ENCODE data around the gene GLYR1. TPM values are rescaled to one million over a fixed set of nuclear protein-coding genes. Genes with fewer than 3 reads are reported as not detected.

GLYR1 gene
- total and polyA plus RNA-seq, 2 donors (not counting 3 experiments of a cell fraction or from before 2014, with no cell fraction given), result 47.9 to 107 TPM

DNA sequence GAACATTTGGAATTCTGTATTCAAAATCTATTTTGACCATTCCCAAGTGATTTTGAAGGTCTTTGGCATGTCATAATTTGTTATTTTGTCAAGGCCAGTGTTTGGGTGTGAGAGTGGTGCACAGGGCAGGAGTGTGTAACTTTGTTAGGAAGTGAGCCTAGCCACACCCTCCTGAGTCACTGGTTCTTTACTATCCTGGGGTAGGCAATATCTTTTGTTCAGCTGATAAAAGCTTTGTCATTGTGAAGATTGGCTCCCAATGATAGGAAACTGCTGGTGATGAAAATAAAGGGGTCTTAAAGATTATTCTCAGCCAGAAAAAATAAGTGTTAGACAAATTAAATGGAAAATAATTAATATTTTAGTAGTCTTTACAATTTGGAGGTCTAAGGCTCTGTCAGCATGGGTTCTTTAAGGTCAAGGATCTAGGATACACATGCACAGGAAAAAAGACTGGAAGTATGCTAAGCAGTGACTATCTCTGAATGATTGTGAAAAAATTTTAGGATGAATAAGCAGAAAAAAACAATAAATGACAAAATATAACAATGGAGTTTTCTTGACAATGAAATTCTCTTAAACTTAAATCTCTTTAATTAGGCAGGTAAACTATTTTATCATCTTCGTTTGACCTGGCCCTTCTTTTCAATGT is 5.3 kb upstream of the GLYR1 start:
- H3K36me3 ChIP-seq (ENCODE audit: control insufficient read depth in 2 of 2, extremely low read depth in 1 of 2, insufficient read depth in 2 of 2, low read length in 2 of 2), result peaks cover 0 to 14% of the 10 kb centered on the region in 2 experiments
- H3K4me2 ChIP-seq (ENCODE audit: insufficient read depth, low read length), result peak overlapping the region; percentile 75
- peak overlapping the region; percentile 29 for H3K9ac ChIP-seq (replicated peaks; ENCODE audit: extremely low read depth, insufficient read depth, low read length)
- DNase-seq (ENCODE audit: low read depth, low spot score), result peak; percentile 69
- no TSS peak for BruUV-seq (replicated peaks)
- CTCF ChIA-PET, result interaction anchor here (0.6 to 1.2 kb wide), 3 partner anchors 8 to 12 kb away, joined by 3 to 6 read pairs (median 4); no protein-coding TSS in a partner anchor
- intact Hi-C loops (cut with micrococcal nuclease) (no loop called here), dilution Hi-C loops (cut with MboI; ENCODE audit: extremely low pct_ligation_motif_present, low sequenced_read_pairs) (no loop called here)
- H3K9me3 ChIP-seq (replicated peaks; ENCODE audit: control insufficient read depth, insufficient read depth, low read length), result no peaks in the 10 kb centered on the region
- H3K4me3 ChIP-seq (replicated peaks in 1 of 3; ENCODE audit: insufficient read depth in 1 of 3, low read depth in 1 of 3, low read length in 3 of 3), result peak overlapping the region in 1 of 3 experiments; percentile 11
- H3K4me1 ChIP-seq (ENCODE audit: control insufficient read depth, extremely low read depth, insufficient read depth, low read length), result peaks cover 42% of the 10 kb centered on the region
- TF ChIP-seq FOS (IDR thresholded peaks at IDR 0.05; ENCODE audit: borderline replicate concordance, insufficient read depth, low read length) (peak; percentile 73), EZH2 (IDR thresholded peaks at IDR 0.05; ENCODE audit: borderline replicate concordance, low read depth, low read length, severe bottlenecking) (no peak), POLR2AphosphoS5 (IDR thresholded peaks at IDR 0.05; ENCODE audit: insufficient read depth, low read depth, low read length) (no peak), GATA2 (IDR thresholded peaks at IDR 0.05; ENCODE audit: insufficient read depth, insufficient read length, low read depth, low read length) (peak; percentile 67), MYC (IDR thresholded peaks at IDR 0.05; ENCODE audit: low read depth, low read length) (no peak), JUN (IDR thresholded peaks at IDR 0.05; ENCODE audit: borderline replicate concordance, insufficient read depth, insufficient read length, low read depth) (no peak), POLR2A (IDR thresholded peaks at IDR 0.05; ENCODE audit: low read depth, low read length) (no peak)
- TF ChIP-seq, protein P1, sequence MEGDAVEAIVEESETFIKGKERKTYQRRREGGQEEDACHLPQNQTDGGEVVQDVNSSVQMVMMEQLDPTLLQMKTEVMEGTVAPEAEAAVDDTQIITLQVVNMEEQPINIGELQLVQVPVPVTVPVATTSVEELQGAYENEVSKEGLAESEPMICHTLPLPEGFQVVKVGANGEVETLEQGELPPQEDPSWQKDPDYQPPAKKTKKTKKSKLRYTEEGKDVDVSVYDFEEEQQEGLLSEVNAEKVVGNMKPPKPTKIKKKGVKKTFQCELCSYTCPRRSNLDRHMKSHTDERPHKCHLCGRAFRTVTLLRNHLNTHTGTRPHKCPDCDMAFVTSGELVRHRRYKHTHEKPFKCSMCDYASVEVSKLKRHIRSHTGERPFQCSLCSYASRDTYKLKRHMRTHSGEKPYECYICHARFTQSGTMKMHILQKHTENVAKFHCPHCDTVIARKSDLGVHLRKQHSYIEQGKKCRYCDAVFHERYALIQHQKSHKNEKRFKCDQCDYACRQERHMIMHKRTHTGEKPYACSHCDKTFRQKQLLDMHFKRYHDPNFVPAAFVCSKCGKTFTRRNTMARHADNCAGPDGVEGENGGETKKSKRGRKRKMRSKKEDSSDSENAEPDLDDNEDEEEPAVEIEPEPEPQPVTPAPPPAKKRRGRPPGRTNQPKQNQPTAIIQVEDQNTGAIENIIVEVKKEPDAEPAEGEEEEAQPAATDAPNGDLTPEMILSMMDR (IDR thresholded peaks at IDR 0.05; ENCODE audit: extremely low read depth in 1 of 2, insufficient read depth in 1 of 2, low read depth in 1 of 2, low read length in 2 of 2), result no peak
- TF ChIP-seq, protein P2, sequence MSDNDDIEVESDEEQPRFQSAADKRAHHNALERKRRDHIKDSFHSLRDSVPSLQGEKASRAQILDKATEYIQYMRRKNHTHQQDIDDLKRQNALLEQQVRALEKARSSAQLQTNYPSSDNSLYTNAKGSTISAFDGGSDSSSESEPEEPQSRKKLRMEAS (IDR thresholded peaks at IDR 0.05; ENCODE audit: insufficient read depth, insufficient read length), result no peak
- no peaks in the 10 kb centered on the region for H4K20me1 ChIP-seq (replicated peaks; ENCODE audit: control insufficient read depth, extremely low read depth, insufficient read depth, low read length)
- peak; percentile 84 for FAIRE-seq
- H3K9me1 ChIP-seq (replicated peaks; ENCODE audit: control insufficient read depth, extremely low read depth, insufficient read depth, low read length), result no peaks in the 10 kb centered on the region
- no peaks in the 10 kb centered on the region for H3K27me3 ChIP-seq (ENCODE audit: control insufficient read depth in 2 of 2, insufficient read depth in 2 of 2, low read length in 2 of 2)
- peak overlapping the region; percentile 68 for H3K27ac ChIP-seq (ENCODE audit: insufficient read depth, low read depth, low read length)
- POLR2A ChIA-PET, result no interaction called here
- peaks cover 86% of the 10 kb centered on the region for H3K79me2 ChIP-seq (ENCODE audit: control insufficient read depth, insufficient read depth, low read length)
- no peak overlapping the region for H2AFZ ChIP-seq (ENCODE audit: low read depth, low read length)

All from endothelial cell of umbilical vein (primary cell).